Spleen (tissue), 11 donors: ENCODE results near the gene VSIG2. TPM values are rescaled to one million over a fixed set of nuclear protein-coding genes. Genes with fewer than 3 reads are reported as not detected.

Source experiments
- DNase-seq: peaks from one replicate; pipeline ENCODE4 v3.0.0-alpha.2; 2020
- H3K27ac ChIP-seq, 8 donors: fragments of 200-600 bp; sonication (generic) in 7 of 8; 1 replicate in 4 of 8; 2 replicates in 4 of 8; pipeline versions ENCODE4 v1.5.0 to v1.8.0; 2016 to 2021; ENCODE audit warnings: inconsistent platforms in 4 of 8, mild to moderate bottlenecking in 4 of 8, moderate library complexity in 1 of 8
- H3K27me3 ChIP-seq, 7 donors: fragments of 200-600 bp; sonication (generic) in 6 of 7; replicated peaks in 1 of 7; 1 replicate in 4 of 7; 2 replicates in 3 of 7; pipeline versions ENCODE4 v1.5.0 to v1.8.0; 2016 to 2021; ENCODE audit warnings: inconsistent platforms in 3 of 7, mild to moderate bottlenecking in 1 of 7
- H3K36me3 ChIP-seq, 6 donors: fragments of 200-600 bp; sonication (generic) in 5 of 6; 1 replicate in 4 of 6; 2 replicates in 2 of 6; pipeline versions ENCODE4 v1.5.0 to v1.8.0; 2016 to 2021; ENCODE audit warnings: inconsistent platforms in 2 of 6
- H3K4me1 ChIP-seq, 6 donors: fragments of 200-600 bp; sonication (generic) in 5 of 6; 1 replicate in 3 of 6; 2 replicates in 3 of 6; pipeline versions ENCODE4 v1.5.0 to v1.8.0; 2016 to 2021; ENCODE audit warnings: inconsistent platforms in 3 of 6
- H3K4me3 ChIP-seq, 8 donors: fragments of 200-600 bp; sonication (generic) in 7 of 8; 1 replicate in 4 of 8; 2 replicates in 4 of 8; pipeline versions ENCODE4 v1.5.0 to v1.8.0; 2016 to 2021; ENCODE audit warnings: inconsistent platforms in 4 of 8, mild to moderate bottlenecking in 4 of 8, moderate library complexity in 2 of 8
- H3K9me3 ChIP-seq, 8 donors: fragments of 200-600 bp; sonication (generic) in 7 of 8; 1 replicate in 4 of 8; 2 replicates in 4 of 8; pipeline versions ENCODE4 v1.5.0 to v1.8.0; 2016 to 2021; ENCODE audit warnings: inconsistent platforms in 4 of 8
- POLR2A ChIP-seq, 3 donors: fragments of 450-650 bp; IDR thresholded peaks; one replicate each; pipeline ENCODE4 v1.5.1; 2017; ENCODE audit warnings: antibody characterized with exemption in 3 of 3, mild to moderate bottlenecking in 1 of 3
- POLR2AphosphoS5 ChIP-seq, 3 donors: sonication (generic); formaldehyde crosslinking; IDR thresholded peaks; one replicate each; pipeline ENCODE4 v1.5.1; 2017; ENCODE audit warnings: antibody characterized with exemption in 3 of 3
- WGBS, 5 donors: extraction: QIAGEN DNeasy Blood & Tissue Kit in 3 of 5; methylation state at CpG; one replicate each; pipeline versions ENCODE4 v1.1.5 to v1.1.7; 2013 to 2018; 5-methylcytosine and 5-hydroxymethylcytosine counted together
- intact Hi-C: fragments of 100-400 bp; cut with DNase I; formaldehyde crosslinking; loops from one replicate; pipeline ENCODE4 v1.15.0; 2023; ENCODE audit warnings: low total_unique reads
- polyA plus RNA-seq, 3 donors: library from polyadenylated mRNA; stranded (reverse); fragments of 200-250 nt; gene quantifications; one replicate each; pipeline ENCODE4 v1.2.1, GENCODE V29; 2013
- total RNA-seq, 7 donors: library from RNA; depleted of rRNA in 3 of 7; stranded (reverse); fragments of >200 nt in 3 of 7; fragmentation: NEBNext Ultra II Directional in 4 of 7; extraction: Animal tissue kit (Norgen Biotek cat#: 25700) in 4 of 7; gene quantifications; one replicate each; pipeline versions ENCODE4 v1.1.0 to v1.2.1, GENCODE V29; 2016 to 2021
- TF ChIP-seq, protein P1 (sequence below), 11 experiments: fragments of 200-600 bp in 7 of 11; fragments of 450-650 bp in 4 of 11; sonication (generic) in 4 of 11; IDR thresholded peaks in 8 of 11; conservative IDR thresholded peaks in 3 of 11; 1 replicate in 7 of 11; 2 replicates in 4 of 11; pipeline versions ENCODE4 v1.4.0 to v1.8.0; 2016 to 2021; ENCODE audit warnings: antibody characterized with exemption in 11 of 11, inconsistent platforms in 4 of 11, mild to moderate bottlenecking in 1 of 11
- donor health status: healthy with polysubstance abuse.
- donor health status: DM: no; HTN: no; CAD: no; lungs with moderate emphysema.
- donor health status: DM: no; HTN: no; CAD: no.
- donor health status: Bipolar disorder and iron deficiency.
- donor health status: healthy.
- donor health status: DM: no; HTN: no; CAD: no.
- donor health status: DM: yes; HTN: yes; CAD: no.

The VSIG2 gene
- total and polyA plus RNA-seq, 10 donors = 0.43 to 2.1 (median 1.2) TPM; not detected in 3

DNA sequence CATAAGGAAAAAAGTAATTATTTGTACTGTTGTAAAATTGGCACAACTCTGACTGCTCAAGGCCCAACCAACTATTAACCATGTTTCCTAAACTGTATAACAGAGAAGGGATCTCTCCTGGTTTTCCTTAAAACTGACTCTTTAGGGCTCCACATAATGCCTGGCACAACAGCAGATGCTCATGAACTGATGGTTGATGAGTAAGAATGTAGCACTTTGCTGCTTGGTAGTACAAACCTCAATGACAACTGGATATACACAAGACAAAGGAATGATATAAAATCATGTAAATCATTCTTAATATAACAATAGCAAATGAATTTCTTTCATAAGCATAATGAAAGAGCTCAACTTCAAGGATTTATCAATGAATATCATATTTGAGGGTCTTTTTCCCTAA, 36.5 kb upstream of the VSIG2 start:
- Histone ChIP-seq H3K9me3 (no peaks in the 10 kb centered on the region), H3K36me3 (no peaks in the 10 kb centered on the region), H3K4me3 (no peak overlapping the region), H3K4me1 (peaks cover 0 to 24% (median 7%) of the 10 kb centered on the region in 6 donors), H3K27me3 (no peaks in the 10 kb centered on the region), H3K27ac (no peak overlapping the region)
- TF ChIP-seq POLR2A (IDR thresholded peaks at IDR 0.05) (no peak), POLR2AphosphoS5 (IDR thresholded peaks at IDR 0.05) (no peak)
- TF ChIP-seq, protein P1, sequence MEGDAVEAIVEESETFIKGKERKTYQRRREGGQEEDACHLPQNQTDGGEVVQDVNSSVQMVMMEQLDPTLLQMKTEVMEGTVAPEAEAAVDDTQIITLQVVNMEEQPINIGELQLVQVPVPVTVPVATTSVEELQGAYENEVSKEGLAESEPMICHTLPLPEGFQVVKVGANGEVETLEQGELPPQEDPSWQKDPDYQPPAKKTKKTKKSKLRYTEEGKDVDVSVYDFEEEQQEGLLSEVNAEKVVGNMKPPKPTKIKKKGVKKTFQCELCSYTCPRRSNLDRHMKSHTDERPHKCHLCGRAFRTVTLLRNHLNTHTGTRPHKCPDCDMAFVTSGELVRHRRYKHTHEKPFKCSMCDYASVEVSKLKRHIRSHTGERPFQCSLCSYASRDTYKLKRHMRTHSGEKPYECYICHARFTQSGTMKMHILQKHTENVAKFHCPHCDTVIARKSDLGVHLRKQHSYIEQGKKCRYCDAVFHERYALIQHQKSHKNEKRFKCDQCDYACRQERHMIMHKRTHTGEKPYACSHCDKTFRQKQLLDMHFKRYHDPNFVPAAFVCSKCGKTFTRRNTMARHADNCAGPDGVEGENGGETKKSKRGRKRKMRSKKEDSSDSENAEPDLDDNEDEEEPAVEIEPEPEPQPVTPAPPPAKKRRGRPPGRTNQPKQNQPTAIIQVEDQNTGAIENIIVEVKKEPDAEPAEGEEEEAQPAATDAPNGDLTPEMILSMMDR (IDR thresholded peaks at IDR 0.05 in 8 of 11, conservative IDR thresholded peaks at IDR 0.05 in 3 of 11) = no peak
- intact Hi-C loops = no loop called here
- no peak for DNase-seq

DNA sequence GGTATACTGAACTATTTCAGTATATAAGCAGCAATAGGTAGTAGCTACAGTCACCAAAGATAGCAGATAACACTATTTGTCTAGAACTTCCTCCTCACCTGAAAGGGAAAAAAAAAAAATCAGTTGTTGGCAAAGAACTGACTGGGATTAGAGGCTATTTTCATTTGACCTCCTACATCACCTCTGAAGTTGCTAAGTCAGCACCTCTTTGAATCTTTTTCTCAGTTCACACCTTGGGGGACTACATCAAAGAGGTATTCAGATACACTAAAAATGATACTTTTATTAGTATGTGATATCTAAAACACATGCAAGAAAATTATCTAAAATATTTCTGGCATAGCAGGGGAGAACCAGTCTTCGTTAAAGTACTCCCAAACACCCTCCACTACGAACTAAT, 32.0 kb upstream of the VSIG2 start:
- TF ChIP-seq, protein P1 (IDR thresholded peaks at IDR 0.05 in 8 of 11, conservative IDR thresholded peaks at IDR 0.05 in 3 of 11) = no peak
- TF ChIP-seq POLR2AphosphoS5 (IDR thresholded peaks at IDR 0.05) = no peak
- no peak for TF ChIP-seq POLR2A (IDR thresholded peaks at IDR 0.05)
- 90 to 99% (median 95%) methylated on average over 2 of the region's 2 CpGs for WGBS, 5 donors
- H3K36me3 ChIP-seq = no peaks in the 10 kb centered on the region
- no peaks in the 10 kb centered on the region for H3K27me3 ChIP-seq
- intact Hi-C loops = no loop called here
- no peak for DNase-seq
- no peak overlapping the region for H3K4me3 ChIP-seq
- no peaks in the 10 kb centered on the region for H3K9me3 ChIP-seq
- H3K27ac ChIP-seq = no peak overlapping the region
- no peaks in the 10 kb centered on the region for H3K4me1 ChIP-seq

DNA sequence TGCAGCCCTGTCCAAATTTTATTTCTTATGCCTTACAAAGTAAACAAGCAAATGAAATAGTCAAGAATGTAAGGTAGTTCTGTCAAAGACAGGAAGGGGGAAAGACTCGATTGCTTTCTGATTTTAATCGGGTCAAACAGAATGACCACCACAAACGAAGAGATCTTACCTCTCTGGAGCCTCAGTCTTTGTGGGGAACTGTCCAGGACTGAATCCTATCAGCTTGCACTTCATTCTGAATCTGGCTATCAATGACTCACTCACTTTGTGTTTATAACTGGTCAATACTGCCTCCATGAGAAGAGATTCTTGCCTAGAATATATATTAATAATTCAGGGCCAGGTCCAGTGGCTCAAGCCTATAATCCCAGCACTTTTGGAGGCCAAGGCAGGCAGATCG, 30.9 kb upstream of the VSIG2 start:
- DNase-seq = no peak
- peaks cover 0 to 5% (median 0%) of the 10 kb centered on the region in 6 donors for H3K36me3 ChIP-seq
- no peaks in the 10 kb centered on the region for H3K4me1 ChIP-seq
- WGBS, 5 donors = 94 to 98% (median 95%) methylated on average over 4 of the region's 4 CpGs
- TF ChIP-seq, protein P1 (IDR thresholded peaks at IDR 0.05 in 8 of 11, conservative IDR thresholded peaks at IDR 0.05 in 3 of 11) = no peak
- H3K27ac ChIP-seq = no peak overlapping the region
- intact Hi-C loops = no loop called here
- H3K4me3 ChIP-seq = no peak overlapping the region
- H3K27me3 ChIP-seq = no peaks in the 10 kb centered on the region
- no peaks in the 10 kb centered on the region for H3K9me3 ChIP-seq

DNA sequence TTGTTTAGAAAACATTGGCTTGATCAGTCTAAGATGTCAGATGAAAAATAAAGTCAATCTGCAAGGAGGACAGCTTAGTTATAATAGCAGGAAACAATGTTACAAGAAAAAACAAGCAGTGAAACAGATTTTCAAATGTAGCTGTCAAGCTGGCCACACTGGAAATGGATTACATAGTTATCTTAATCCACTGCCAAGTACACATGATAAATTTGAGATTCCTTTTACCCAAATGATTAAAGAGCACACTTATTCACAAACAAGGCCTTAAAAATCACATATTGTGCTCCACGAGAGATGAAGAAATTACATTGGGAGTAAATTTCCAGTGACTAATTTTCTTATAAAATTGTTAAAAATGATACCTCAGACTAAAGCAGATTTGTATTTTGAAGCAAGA, 27.5 kb upstream of the VSIG2 start:
- Histone ChIP-seq H3K36me3 (peaks cover 0 to 9% (median 0%) of the 10 kb centered on the region in 6 donors), H3K4me3 (no peak overlapping the region), H3K9me3 (no peaks in the 10 kb centered on the region), H3K4me1 (peaks cover 0 to 11% (median 0%) of the 10 kb centered on the region in 6 donors), H3K27ac (no peak overlapping the region), H3K27me3 (no peaks in the 10 kb centered on the region)
- no peak for DNase-seq
- WGBS, 5 donors = 71 to 92% (median 90%) methylated on average over 1 of the region's 1 CpG
- intact Hi-C loops = no loop called here
- TF ChIP-seq, protein P1 (IDR thresholded peaks at IDR 0.05 in 8 of 11, conservative IDR thresholded peaks at IDR 0.05 in 3 of 11) = no peak
- TF ChIP-seq POLR2AphosphoS5 (IDR thresholded peaks at IDR 0.05) = no peak
- no peak for TF ChIP-seq POLR2A (IDR thresholded peaks at IDR 0.05)
